BLaER1 (cell line): ENCODE measurements around the gene KAZN.

Experiments
- H3K27ac ChIP-seq: shearing (Covaris generic); formaldehyde crosslinking; 2 replicates; pipeline ENCODE4 v1.8.1; 2022
- H3K27me3 ChIP-seq: shearing (Covaris generic); formaldehyde crosslinking; 2 replicates; pipeline ENCODE4 v1.8.1; 2022
- H3K36me3 ChIP-seq: shearing (Covaris generic); formaldehyde crosslinking; 2 replicates; pipeline ENCODE4 v1.8.1; 2022
- H3K4me1 ChIP-seq: shearing (Covaris generic); formaldehyde crosslinking; 2 replicates; pipeline ENCODE4 v1.8.1; 2022
- H3K4me2 ChIP-seq: shearing (Covaris generic); formaldehyde crosslinking; 2 replicates; pipeline ENCODE4 v1.8.1; 2022
- H3K4me3 ChIP-seq: shearing (Covaris generic); formaldehyde crosslinking; 2 replicates; pipeline ENCODE4 v1.8.1; 2022
- H3K9ac ChIP-seq: shearing (Covaris generic); formaldehyde crosslinking; 2 replicates; pipeline ENCODE4 v1.8.1; 2022
- H3K9me3 ChIP-seq: shearing (Covaris generic); formaldehyde crosslinking; 2 replicates; pipeline ENCODE4 v1.8.1; 2022
- H4K20me1 ChIP-seq: shearing (Covaris generic); formaldehyde crosslinking; 2 replicates; pipeline ENCODE4 v1.8.1; 2022
- Cebpa-rat ChIP-seq: shearing (Covaris generic); IDR thresholded peaks from 2 replicates; pipeline ENCODE4 v1.8.1; 2022

KAZN gene

GRCh38 chr1:15148941-15149340, 550.5 kb downstream of the KAZN start:
- H4K20me1 ChIP-seq, result peaks cover 7% of the 10 kb centered on the region
- TF ChIP-seq Cebpa-rat, result no peak
- no peak overlapping the region for H3K4me3 ChIP-seq
- no peak overlapping the region for H3K4me2 ChIP-seq
- H3K27me3 ChIP-seq, result peaks cover 37% of the 10 kb centered on the region
- H3K9ac ChIP-seq, result no peak overlapping the region
- no peaks in the 10 kb centered on the region for H3K36me3 ChIP-seq
- H3K4me1 ChIP-seq, result peaks cover 13% of the 10 kb centered on the region
- H3K27ac ChIP-seq, result no peak overlapping the region
- no peaks in the 10 kb centered on the region for H3K9me3 ChIP-seq

GRCh38 chr1:15150376-15150775, 551.9 kb downstream of the KAZN start:
- H3K27me3 ChIP-seq, result peaks cover 52% of the 10 kb centered on the region
- H3K4me2 ChIP-seq, result no peak overlapping the region
- H3K4me3 ChIP-seq, result no peak overlapping the region
- no peaks in the 10 kb centered on the region for H3K9me3 ChIP-seq
- H4K20me1 ChIP-seq, result peaks cover 7% of the 10 kb centered on the region
- TF ChIP-seq Cebpa-rat, result no peak
- no peak overlapping the region for H3K9ac ChIP-seq
- no peaks in the 10 kb centered on the region for H3K36me3 ChIP-seq
- H3K27ac ChIP-seq, result no peak overlapping the region
- peaks cover 25% of the 10 kb centered on the region for H3K4me1 ChIP-seq

GRCh38 chr1:15151377-15151806, 552.9 kb downstream of the KAZN start:
- H3K27ac ChIP-seq, result no peak overlapping the region
- H3K36me3 ChIP-seq, result no peaks in the 10 kb centered on the region
- no peak for TF ChIP-seq Cebpa-rat
- H3K9ac ChIP-seq, result no peak overlapping the region
- no peak overlapping the region for H3K4me3 ChIP-seq
- H3K4me2 ChIP-seq, result no peak overlapping the region
- H3K9me3 ChIP-seq, result no peaks in the 10 kb centered on the region
- H3K27me3 ChIP-seq, result peaks cover 52% of the 10 kb centered on the region
- peaks cover 7% of the 10 kb centered on the region for H4K20me1 ChIP-seq
- H3K4me1 ChIP-seq, result peaks cover 35% of the 10 kb centered on the region

- no peaks in the 10 kb centered on the region for H3K36me3 ChIP-seq
Measured at GRCh38 chr1:15151871-15152270, 553.4 kb downstream of the KAZN start.

GRCh38 chr1:15152318-15153183, 554.1 kb downstream of the KAZN start:
- Histone ChIP-seq H3K4me2 (peak overlapping the region; percentile 98), H3K4me1 (peaks cover 47% of the 10 kb centered on the region), H3K36me3 (no peaks in the 10 kb centered on the region), H3K9me3 (no peaks in the 10 kb centered on the region), H3K27ac (no peak overlapping the region), H3K4me3 (peak overlapping the region; percentile 74), H4K20me1 (peaks cover 7% of the 10 kb centered on the region), H3K9ac (peak overlapping the region; percentile 58; the same call in 1 of the 2 replicates), H3K27me3 (peaks cover 52% of the 10 kb centered on the region)
- TF ChIP-seq Cebpa-rat, result no peak

More at GRCh38 chr1:15151871-15152270, 553.4 kb downstream of the KAZN start:
- Histone ChIP-seq H3K4me3 (0 out of 2 replicates have a peak overlapping the region, but pooled peaks have one; percentile 74), H3K9ac (no peak overlapping the region), H4K20me1 (peaks cover 7% of the 10 kb centered on the region), H3K4me1 (peaks cover 40% of the 10 kb centered on the region), H3K27ac (no peak overlapping the region), H3K9me3 (no peaks in the 10 kb centered on the region), H3K4me2 (no peak overlapping the region; the same call in 1 of the 2 replicates), H3K27me3 (peaks cover 52% of the 10 kb centered on the region)
- no peak for TF ChIP-seq Cebpa-rat

- Histone ChIP-seq H3K9ac (peak within 1 kb of the TSS; percentile 58; the same call in 1 of the 2 replicates), H3K36me3 (no peaks in the 10 kb centered on the region), H3K27me3 (peaks cover 52% of the 10 kb centered on the region), H3K4me3 (peak within 1 kb of the TSS; percentile 74), H3K9me3 (no peaks in the 10 kb centered on the region), H4K20me1 (peaks cover 7% of the 10 kb centered on the region), H3K4me1 (peaks cover 50% of the 10 kb centered on the region), H3K4me2 (peak within 1 kb of the TSS; percentile 98), H3K27ac (no peak within 1 kb of the TSS; the same call in 1 of the 2 replicates)
- no peak for TF ChIP-seq Cebpa-rat
Measured at GRCh38 chr1:15153184-15153841, 554.8 kb downstream of the KAZN start, which contains the start of gene TMEM51. TSS of gene TMEM51 (plus strand) at chr1:15153747. CDS start at chr1:15215088, 61,341 bp downstream.

GRCh38 chr1:15153842-15154479, 555.5 kb downstream of the KAZN start:
- H3K4me2 ChIP-seq, result peak overlapping the region; percentile 98
- H3K9me3 ChIP-seq, result no peaks in the 10 kb centered on the region
- H3K4me1 ChIP-seq, result peaks cover 57% of the 10 kb centered on the region
- no peak for TF ChIP-seq Cebpa-rat
- no peaks in the 10 kb centered on the region for H3K36me3 ChIP-seq
- peaks cover 7% of the 10 kb centered on the region for H4K20me1 ChIP-seq
- H3K4me3 ChIP-seq, result peak overlapping the region; percentile 74
- no peak overlapping the region; the same call in 1 of the 2 replicates for H3K27ac ChIP-seq
- peaks cover 52% of the 10 kb centered on the region for H3K27me3 ChIP-seq
- peak overlapping the region; percentile 58; the same call in 1 of the 2 replicates for H3K9ac ChIP-seq

GRCh38 chr1:15154480-15155036, 556.1 kb downstream of the KAZN start:
- Histone ChIP-seq H3K27ac (no peak overlapping the region), H3K9ac (no peak overlapping the region), H3K4me1 (peaks cover 61% of the 10 kb centered on the region), H3K36me3 (no peaks in the 10 kb centered on the region), H3K4me2 (peak overlapping the region; percentile 98), H4K20me1 (peaks cover 7% of the 10 kb centered on the region), H3K27me3 (peaks cover 52% of the 10 kb centered on the region), H3K9me3 (no peaks in the 10 kb centered on the region), H3K4me3 (peak overlapping the region; percentile 74)
- TF ChIP-seq Cebpa-rat, result no peak

GRCh38 chr1:15155191-15155590, 556.7 kb downstream of the KAZN start:
- H3K27me3 ChIP-seq, result peaks cover 52% of the 10 kb centered on the region
- H4K20me1 ChIP-seq, result peaks cover 7% of the 10 kb centered on the region
- TF ChIP-seq Cebpa-rat, result no peak
- H3K9me3 ChIP-seq, result no peaks in the 10 kb centered on the region
- peaks cover 61% of the 10 kb centered on the region for H3K4me1 ChIP-seq
- peak overlapping the region; percentile 98 for H3K4me2 ChIP-seq
- no peak overlapping the region for H3K9ac ChIP-seq
- no peak overlapping the region for H3K27ac ChIP-seq
- H3K4me3 ChIP-seq, result no peak overlapping the region
- no peaks in the 10 kb centered on the region for H3K36me3 ChIP-seq
